Lower lobe of right lung (tissue), 2 donors: ENCODE measurements around the gene MCM6. TPM values are rescaled to one million over a fixed set of nuclear protein-coding genes. Genes with fewer than 3 reads are reported as not detected.
"Not testable (repeated sequence)": the region's sequence is repeated elsewhere in the genome, so short reads cannot be mapped to it uniquely, and the experiment has no call there.

Experiments used
- ATAC-seq, 2 donors: fragments of 200-7000 bp; cut with Tn5 transposase; one replicate each; pipeline ENCODE4 v1.9.1; 2020 to 2022; ENCODE audit warnings: mild to moderate bottlenecking in 2 of 2, moderate library complexity in 2 of 2
- DNase-seq: peaks from one replicate; pipeline ENCODE4 v3.0.0-alpha.2; 2020
- H3K27ac ChIP-seq: fragments of 200-600 bp; one replicate; pipeline ENCODE4 v1.8.0; 2022
- H3K27me3 ChIP-seq: fragments of 200-600 bp; one replicate; pipeline ENCODE4 v1.8.0; 2022; ENCODE audit warnings: low read depth
- H3K36me3 ChIP-seq: fragments of 200-600 bp; one replicate; pipeline ENCODE4 v1.8.0; 2022; ENCODE audit warnings: mild to moderate bottlenecking
- H3K4me1 ChIP-seq: fragments of 200-600 bp; one replicate; pipeline ENCODE4 v1.8.0; 2022
- H3K4me3 ChIP-seq: fragments of 200-600 bp; one replicate; pipeline ENCODE4 v1.8.0; 2022; ENCODE audit warnings: mild to moderate bottlenecking
- H3K9me3 ChIP-seq: fragments of 200-600 bp; one replicate; pipeline ENCODE4 v1.8.0; 2022
- CTCF ChIP-seq: fragments of 200-600 bp; IDR thresholded peaks from one replicate; pipeline ENCODE4 v1.8.0; 2022; ENCODE audit warnings: antibody characterized with exemption, mild to moderate bottlenecking
- intact Hi-C: fragments of 100-400 bp; cut with DNase I; formaldehyde crosslinking; loops from one replicate; pipeline ENCODE4 v1.11.0; 2022
- total RNA-seq: library from RNA; stranded (reverse); fragmentation: NEBNext Ultra II Directional; extraction: Animal tissue kit (Norgen Biotek cat#: 25700); gene quantifications from one replicate; pipeline ENCODE4 v1.2.1, GENCODE V29; 2021
- donor health status: DM: no; HTN: yes; CAD: no; lungs with severe emphysema.

The MCM6 gene
- total RNA-seq, 1 donor from 2014 or later: 8.7 TPM

DNA sequence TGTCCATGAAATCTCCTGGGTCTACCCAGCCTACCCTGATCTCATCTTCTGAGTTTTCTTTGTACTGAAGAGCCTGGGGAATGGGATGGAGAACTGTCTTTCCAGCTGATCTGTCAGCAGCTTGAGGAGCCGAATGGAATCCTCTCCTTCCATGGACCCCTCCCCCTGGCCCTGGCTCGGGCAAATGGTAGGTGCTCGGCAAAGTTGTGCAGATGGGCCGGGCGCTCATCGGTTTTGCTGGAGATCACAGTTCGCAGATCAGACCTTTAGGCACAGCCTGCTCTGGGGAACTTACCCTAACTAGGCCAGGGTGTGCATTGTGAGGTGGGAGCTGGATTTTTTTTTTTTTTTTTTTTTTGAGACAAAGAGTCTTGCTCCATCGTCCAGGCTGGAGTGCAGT, 79.6 kb downstream of the MCM6 start:
- intact Hi-C loops: no loop called here
- ATAC-seq: no peak
- TF ChIP-seq CTCF: no peak
- no peak overlapping the region for H3K27ac ChIP-seq
- no peaks in the 10 kb centered on the region for H3K4me1 ChIP-seq
- peaks cover 6% of the 10 kb centered on the region for H3K9me3 ChIP-seq
- H3K36me3 ChIP-seq: no peaks in the 10 kb centered on the region
- no peaks in the 10 kb centered on the region for H3K27me3 ChIP-seq
- no peak overlapping the region for H3K4me3 ChIP-seq
- no peak for DNase-seq

- H3K27me3 ChIP-seq, ATAC-seq, H3K4me3 ChIP-seq, H3K36me3 ChIP-seq, H3K9me3 ChIP-seq, H3K4me1 ChIP-seq, intact Hi-C loops, H3K27ac ChIP-seq, DNase-seq: not testable (repeated sequence)
Observed at GRCh38 chr2:135795641-135796040, 80.6 kb downstream of the MCM6 start.

DNA sequence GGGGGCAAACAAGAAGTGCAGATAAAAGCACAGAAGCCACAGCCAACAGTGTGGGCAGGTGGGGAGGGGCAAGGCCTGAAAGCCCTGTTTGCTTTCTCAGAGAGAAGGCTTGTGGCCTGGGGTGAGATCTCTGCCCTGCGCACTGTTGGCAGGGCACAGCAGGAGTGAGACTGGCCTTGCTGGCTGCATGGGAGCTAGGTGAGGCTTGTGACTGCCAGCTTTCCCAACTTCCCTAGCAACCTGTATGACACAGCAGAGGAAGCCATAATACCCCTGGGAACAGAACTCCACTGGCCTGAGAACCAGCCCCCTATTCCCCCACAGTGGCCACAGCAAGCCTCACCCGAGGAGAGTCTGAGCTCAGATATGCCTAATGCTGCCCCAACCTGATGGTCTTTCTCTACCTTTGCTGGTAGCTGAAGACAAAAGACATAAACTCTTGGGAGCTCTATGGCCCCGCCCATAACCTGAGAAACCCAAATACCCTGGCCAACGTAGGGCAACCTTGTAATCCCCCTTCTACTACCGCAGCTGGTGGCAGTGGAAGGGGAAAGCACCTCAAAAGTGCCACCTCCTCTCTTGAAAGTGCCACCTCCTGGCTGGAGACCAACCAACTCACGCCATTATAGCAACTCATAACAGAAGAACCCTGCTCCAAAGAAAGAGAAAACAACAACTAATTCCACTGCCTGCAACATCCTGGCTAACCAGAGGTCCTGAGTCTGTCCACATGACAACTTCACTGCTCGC, 83.7 kb downstream of the MCM6 start:
- H3K27me3 ChIP-seq: no peaks in the 10 kb centered on the region
- H3K36me3 ChIP-seq: no peaks in the 10 kb centered on the region
- H3K4me1 ChIP-seq: no peaks in the 10 kb centered on the region
- intact Hi-C loops: no loop called here
- H3K9me3 ChIP-seq: no peaks in the 10 kb centered on the region
- ATAC-seq: no peak
- TF ChIP-seq CTCF: no peak
- no peak overlapping the region for H3K27ac ChIP-seq
- DNase-seq: no peak
- H3K4me3 ChIP-seq: no peak overlapping the region

DNA sequence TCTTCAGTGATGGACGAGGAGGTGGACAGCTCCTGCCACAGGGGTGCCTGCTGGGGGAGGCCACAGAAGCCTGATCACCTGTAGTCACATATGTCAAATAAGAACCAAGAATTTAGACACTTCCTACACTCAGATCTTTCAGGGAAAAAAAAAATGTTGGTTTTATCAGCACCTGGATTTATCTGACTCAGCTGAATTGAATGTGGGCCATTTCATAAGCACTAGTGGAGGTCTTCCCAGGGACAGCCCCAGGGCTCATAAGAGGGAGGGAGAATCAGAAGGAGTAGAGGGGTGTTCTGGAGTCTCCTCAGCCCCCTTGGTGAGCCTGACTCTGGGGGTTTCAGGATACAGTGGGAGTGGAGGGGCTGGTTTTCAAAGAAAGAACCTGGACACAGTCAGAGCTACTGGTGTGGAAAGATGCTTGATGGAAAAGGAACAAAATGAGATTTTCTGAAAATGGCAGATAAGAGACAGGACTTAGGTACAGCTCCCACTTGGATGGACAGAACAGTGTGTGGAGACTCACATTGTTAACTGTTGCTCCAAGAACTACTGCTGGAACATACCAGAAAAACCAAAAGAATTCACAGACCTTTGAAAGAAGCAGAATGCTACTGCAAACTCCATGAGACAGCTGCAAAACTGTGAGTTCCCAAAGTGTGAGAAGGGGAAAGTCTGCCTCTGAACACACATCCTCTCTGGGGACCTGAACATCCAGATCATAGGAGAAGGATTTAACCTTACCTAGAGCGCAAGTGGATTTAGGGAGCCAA, 84.6 kb downstream of the MCM6 start:
- ATAC-seq (no peak), DNase-seq (no peak)
- intact Hi-C loops: no loop called here
- no peak overlapping the region for H3K27ac ChIP-seq
- no peak overlapping the region for H3K4me3 ChIP-seq
- no peak for TF ChIP-seq CTCF
- no peaks in the 10 kb centered on the region for H3K4me1 ChIP-seq
- H3K36me3 ChIP-seq: no peaks in the 10 kb centered on the region
- H3K9me3 ChIP-seq: no peaks in the 10 kb centered on the region
- no peaks in the 10 kb centered on the region for H3K27me3 ChIP-seq

- Histone ChIP-seq H3K9me3 (no peaks in the 10 kb centered on the region), H3K36me3 (peaks cover 9% of the 10 kb centered on the region), H3K27me3 (no peaks in the 10 kb centered on the region), H3K4me3 (no peak overlapping the region), H3K27ac (no peak overlapping the region), H3K4me1 (no peaks in the 10 kb centered on the region)
- ATAC-seq (no peak), DNase-seq (no peak)
- TF ChIP-seq CTCF: no peak
- intact Hi-C loops: no loop called here
Observed at GRCh38 chr2:135790423-135790822, 85.8 kb downstream of the MCM6 start.

Other genes with a start within 250 kb of the MCM6 start
- gene UBXN4, start 134.6 kb downstream of the MCM6 start, total RNA-seq: 88.1 TPM
- gene LCT, start 39.3 kb downstream of the MCM6 start, total RNA-seq: not detected
- 50.0 TPM for gene DARS1, start 109.2 kb upstream of the MCM6 start, total RNA-seq
- gene CXCR4, start 241.7 kb upstream of the MCM6 start, total RNA-seq: 55.1 TPM